ENCODE data around the gene THEM4. TPM values are rescaled to one million over a fixed set of nuclear protein-coding genes. Genes with fewer than 3 reads are reported as not detected.
A peak's percentile ranks its signal among the peaks of the same experiment; 100 is the strongest.

The THEM4 gene
- total RNA-seq, 2 experiments from 2014 or later: 7.2 to 21.5 TPM

GRCh38 chr1:151827853-151828252 is 81.5 kb downstream of the THEM4 start:
- Histone ChIP-seq H3K4me3 (ENCODE audit: low read depth, low read length, poor library complexity, severe bottlenecking) (no peak overlapping the region), H3K79me2 (ENCODE audit: insufficient read depth, low read depth, low read length) (no peaks in the 10 kb centered on the region), H3K27ac (ENCODE audit: low read depth, low read length, poor library complexity, severe bottlenecking) (no peak overlapping the region), H3K36me3 (ENCODE audit: insufficient read depth, low read length) (no peaks in the 10 kb centered on the region), H4K20me1 (ENCODE audit: insufficient read depth, low read length) (no peaks in the 10 kb centered on the region), H3K4me2 (ENCODE audit: low read length) (no peak overlapping the region), H3K4me1 (ENCODE audit: insufficient read depth, low read length, poor library complexity, severe bottlenecking) (peaks cover 11% of the 10 kb centered on the region), H3K9me2 (ENCODE audit: insufficient read depth, low read length) (no peaks in the 10 kb centered on the region), H3K9me3 (ENCODE audit: low read length) (no peaks in the 10 kb centered on the region), H2AFZ (ENCODE audit: low read length) (no peak overlapping the region)
- intact Hi-C loops (cut with micrococcal nuclease; ENCODE audit: unreplicated experiment): no loop called here
- ChIA-PET CTCF (ENCODE audit: unreplicated experiment) (no interaction called here), POLR2A (interaction anchor here (0.5 kb wide), 1 partner anchor 8 kb away, joined by 3 read pairs; no protein-coding TSS in a partner anchor)
- no TSS peak for BruUV-seq (replicated peaks)
- TF ChIP-seq CTCF (conservative IDR thresholded peaks at IDR 0.05; ENCODE audit: low read length): no peak
- TF ChIP-seq EZH2phosphoT487 (IDR thresholded peaks at IDR 0.05; ENCODE audit: borderline replicate concordance, low read depth, low read length): no peak
- no peak for DNase-seq (ENCODE audit: low spot score)

- TF ChIP-seq EZH2phosphoT487 (IDR thresholded peaks at IDR 0.05; ENCODE audit: borderline replicate concordance, low read depth, low read length) (no peak), CTCF (conservative IDR thresholded peaks at IDR 0.05; ENCODE audit: low read length) (peak; percentile 23; the same call in 1 of the 2 replicates)
- no peak overlapping the region for H3K27ac ChIP-seq (ENCODE audit: low read depth, low read length, poor library complexity, severe bottlenecking)
- peak; percentile 20 for DNase-seq (ENCODE audit: low spot score)
- H4K20me1 ChIP-seq (ENCODE audit: insufficient read depth, low read length): no peaks in the 10 kb centered on the region
- ChIA-PET CTCF (ENCODE audit: unreplicated experiment) (no interaction called here), POLR2A (no interaction called here)
- no peaks in the 10 kb centered on the region for H3K36me3 ChIP-seq (ENCODE audit: insufficient read depth, low read length)
- no TSS peak for BruUV-seq (replicated peaks)
- H3K9me2 ChIP-seq (ENCODE audit: insufficient read depth, low read length): no peaks in the 10 kb centered on the region
- no peaks in the 10 kb centered on the region for H3K9me3 ChIP-seq (ENCODE audit: low read length)
- no peak overlapping the region for H3K4me3 ChIP-seq (ENCODE audit: low read depth, low read length, poor library complexity, severe bottlenecking)
- peaks cover 20% of the 10 kb centered on the region for H3K4me1 ChIP-seq (ENCODE audit: insufficient read depth, low read length, poor library complexity, severe bottlenecking)
- intact Hi-C loops (cut with micrococcal nuclease; ENCODE audit: unreplicated experiment): no loop called here
- H3K79me2 ChIP-seq (ENCODE audit: insufficient read depth, low read depth, low read length): no peaks in the 10 kb centered on the region
- no peak overlapping the region for H3K4me2 ChIP-seq (ENCODE audit: low read length)
- H2AFZ ChIP-seq (ENCODE audit: low read length): 0 out of 2 replicates have a peak overlapping the region, but pooled peaks have one; percentile 33
Measured at GRCh38 chr1:151825751-151826660, 83.3 kb downstream of the THEM4 start.

- POLR2A ChIA-PET: no interaction called here
- Histone ChIP-seq H3K36me3 (ENCODE audit: insufficient read depth, low read length) (no peaks in the 10 kb centered on the region), H3K4me2 (ENCODE audit: low read length) (no peak overlapping the region), H3K4me3 (ENCODE audit: low read depth, low read length, poor library complexity, severe bottlenecking) (no peak overlapping the region), H3K4me1 (ENCODE audit: insufficient read depth, low read length, poor library complexity, severe bottlenecking) (peaks cover 21% of the 10 kb centered on the region), H3K9me3 (ENCODE audit: low read length) (no peaks in the 10 kb centered on the region), H2AFZ (ENCODE audit: low read length) (no peak overlapping the region), H3K79me2 (ENCODE audit: insufficient read depth, low read depth, low read length) (no peaks in the 10 kb centered on the region), H3K27ac (ENCODE audit: low read depth, low read length, poor library complexity, severe bottlenecking) (no peak overlapping the region), H4K20me1 (ENCODE audit: insufficient read depth, low read length) (no peaks in the 10 kb centered on the region), H3K9me2 (ENCODE audit: insufficient read depth, low read length) (no peaks in the 10 kb centered on the region)
- BruUV-seq (replicated peaks): no TSS peak
- TF ChIP-seq EZH2phosphoT487 (IDR thresholded peaks at IDR 0.05; ENCODE audit: borderline replicate concordance, low read depth, low read length): no peak
- no peak for TF ChIP-seq CTCF (conservative IDR thresholded peaks at IDR 0.05; ENCODE audit: low read length)
- CTCF ChIA-PET (ENCODE audit: unreplicated experiment): no interaction called here
- intact Hi-C loops (cut with micrococcal nuclease; ENCODE audit: unreplicated experiment): no loop called here
- no peak for DNase-seq (ENCODE audit: low spot score)
Measured at GRCh38 chr1:151825204-151825603, 84.1 kb downstream of the THEM4 start.
